Measurements from ENCODE around the gene TRAPPC6A.

GRCh38 chr19:45205810-45206209 lies 27.8 kb upstream of the TRAPPC6A start:
- TF ChIP-seq CTCF (IDR thresholded peaks at IDR 0.05; ENCODE audit: insufficient read depth, low read depth, low read length) (no peak), EZH2 (IDR thresholded peaks at IDR 0.05; ENCODE audit: insufficient read depth, low read length) (no peak)
